Subcutaneous adipose tissue (tissue), 4 donors: Measurements from ENCODE around the gene BCL7A. TPM values are rescaled to one million over a fixed set of nuclear protein-coding genes. Genes with fewer than 3 reads are reported as not detected.

Experiments
- total RNA-seq, 4 donors: library from RNA; depleted of rRNA; stranded (reverse); fragments of >200 nt; gene quantifications; one replicate each; pipeline ENCODE4 v1.1.0, GENCODE V29; 2016
- TF ChIP-seq, protein P1 (sequence below): fragments of 450-650 bp; IDR thresholded peaks from one replicate; pipeline ENCODE4 v1.5.1; 2016; ENCODE audit warnings: low read depth, mild to moderate bottlenecking, control low read depth, antibody characterized with exemption, moderate library complexity

Gene BCL7A
- total RNA-seq, 4 donors from 2014 or later, result 2.1 to 7.3 (median 3.7) TPM

DNA sequence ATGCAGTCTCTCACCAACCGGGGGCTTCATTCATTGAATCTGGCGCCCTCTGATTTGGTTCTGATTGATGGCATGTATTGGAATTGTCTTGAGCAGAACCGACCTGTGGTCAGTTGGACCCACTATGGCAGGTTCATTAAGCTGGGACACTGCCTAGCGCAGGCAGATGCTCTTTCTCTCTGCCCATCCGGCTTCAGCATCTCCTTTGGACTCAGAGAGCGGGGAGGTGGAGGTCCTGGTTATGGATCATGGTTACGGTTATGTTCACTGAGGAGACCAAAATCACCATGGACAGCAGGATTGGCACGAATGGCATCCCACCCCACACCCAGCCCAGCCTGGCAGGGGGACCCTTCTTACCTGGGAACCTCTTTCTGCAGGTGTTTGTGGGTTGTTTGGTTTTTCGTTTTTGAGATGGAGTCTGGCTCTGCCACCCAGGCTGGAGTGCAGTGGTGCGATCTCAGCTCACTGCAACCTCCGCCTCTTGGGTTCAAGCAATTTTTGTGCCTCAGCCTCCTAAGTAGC is 16.4 kb upstream of the BCL7A start:
- TF ChIP-seq, protein P1, sequence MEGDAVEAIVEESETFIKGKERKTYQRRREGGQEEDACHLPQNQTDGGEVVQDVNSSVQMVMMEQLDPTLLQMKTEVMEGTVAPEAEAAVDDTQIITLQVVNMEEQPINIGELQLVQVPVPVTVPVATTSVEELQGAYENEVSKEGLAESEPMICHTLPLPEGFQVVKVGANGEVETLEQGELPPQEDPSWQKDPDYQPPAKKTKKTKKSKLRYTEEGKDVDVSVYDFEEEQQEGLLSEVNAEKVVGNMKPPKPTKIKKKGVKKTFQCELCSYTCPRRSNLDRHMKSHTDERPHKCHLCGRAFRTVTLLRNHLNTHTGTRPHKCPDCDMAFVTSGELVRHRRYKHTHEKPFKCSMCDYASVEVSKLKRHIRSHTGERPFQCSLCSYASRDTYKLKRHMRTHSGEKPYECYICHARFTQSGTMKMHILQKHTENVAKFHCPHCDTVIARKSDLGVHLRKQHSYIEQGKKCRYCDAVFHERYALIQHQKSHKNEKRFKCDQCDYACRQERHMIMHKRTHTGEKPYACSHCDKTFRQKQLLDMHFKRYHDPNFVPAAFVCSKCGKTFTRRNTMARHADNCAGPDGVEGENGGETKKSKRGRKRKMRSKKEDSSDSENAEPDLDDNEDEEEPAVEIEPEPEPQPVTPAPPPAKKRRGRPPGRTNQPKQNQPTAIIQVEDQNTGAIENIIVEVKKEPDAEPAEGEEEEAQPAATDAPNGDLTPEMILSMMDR, result no peak

DNA sequence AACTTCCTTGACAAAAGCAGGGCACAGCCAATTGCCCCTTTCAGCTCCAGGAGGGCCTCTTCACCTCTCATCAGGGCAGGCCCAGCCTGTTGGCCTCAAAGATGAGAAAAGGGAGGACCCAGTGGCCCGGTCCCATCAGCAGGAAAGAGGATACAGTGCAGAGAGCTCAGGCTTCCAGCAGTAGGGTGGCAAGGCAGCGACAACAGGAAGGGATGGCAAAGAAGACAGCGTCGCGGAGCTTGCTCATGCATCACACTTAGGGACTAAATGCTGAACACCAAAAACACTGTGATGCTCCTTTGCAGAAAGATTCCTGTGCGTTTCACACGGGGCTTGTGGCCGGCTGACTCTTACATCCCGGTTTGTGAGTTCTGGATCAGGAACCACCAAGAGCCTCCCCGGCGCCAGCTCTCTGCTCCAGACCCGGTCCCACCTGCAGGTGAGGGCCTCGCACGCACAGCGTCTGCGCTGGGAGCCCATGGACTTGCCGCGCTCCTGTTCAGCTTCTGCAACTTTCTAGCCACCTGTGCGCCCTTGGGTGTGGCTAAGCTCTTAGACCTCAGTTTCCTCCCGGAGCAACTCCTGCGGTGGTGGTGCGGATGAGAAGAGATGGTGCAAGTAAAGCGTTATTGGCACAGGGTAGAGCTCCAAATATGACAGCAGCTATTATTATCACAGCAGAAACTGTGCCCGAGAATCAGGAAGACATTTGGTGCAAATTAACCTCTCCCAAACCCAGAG is 15.3 kb upstream of the BCL7A start:
- TF ChIP-seq, protein P1, result no peak

DNA sequence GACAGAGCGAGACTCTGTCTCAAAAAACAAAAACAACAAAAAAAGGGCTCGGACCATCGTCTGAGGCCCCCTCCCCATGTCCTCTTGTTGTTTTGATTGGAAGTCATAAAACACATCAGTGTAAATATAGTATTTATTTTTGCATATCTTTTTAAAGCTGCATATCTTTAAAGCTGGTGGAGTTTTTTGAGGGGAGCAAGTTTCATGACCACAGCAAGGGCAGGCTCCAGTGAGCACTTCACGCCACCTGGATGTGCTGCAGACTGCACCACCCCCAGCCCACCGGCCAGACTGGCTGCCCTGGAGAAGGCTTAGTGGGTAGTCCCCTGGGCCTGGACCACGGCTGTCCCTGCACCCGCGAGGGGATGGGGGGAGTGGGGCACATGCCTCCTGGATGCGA is 11.9 kb upstream of the BCL7A start:
- TF ChIP-seq, protein P1, result no peak

DNA sequence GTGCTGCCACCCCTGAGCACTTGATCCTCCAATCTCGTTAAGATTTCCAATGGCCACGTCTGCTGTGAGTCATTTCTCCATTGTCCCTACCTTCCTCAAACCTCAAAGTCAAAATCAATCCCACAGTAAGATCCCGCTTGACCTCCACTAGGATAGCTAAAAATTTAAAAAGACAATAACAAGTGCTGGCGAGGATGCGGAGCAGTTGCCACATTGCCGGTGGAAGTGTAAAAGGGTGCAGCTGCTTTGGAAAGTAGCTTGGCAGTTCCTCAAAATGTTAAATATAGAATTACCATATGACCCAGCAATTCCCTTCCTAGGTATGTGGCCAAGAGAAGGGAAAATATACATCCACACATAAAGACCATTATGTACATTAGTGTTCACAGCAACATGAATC is 9.5 kb upstream of the BCL7A start:
- TF ChIP-seq, protein P1, result no peak

DNA sequence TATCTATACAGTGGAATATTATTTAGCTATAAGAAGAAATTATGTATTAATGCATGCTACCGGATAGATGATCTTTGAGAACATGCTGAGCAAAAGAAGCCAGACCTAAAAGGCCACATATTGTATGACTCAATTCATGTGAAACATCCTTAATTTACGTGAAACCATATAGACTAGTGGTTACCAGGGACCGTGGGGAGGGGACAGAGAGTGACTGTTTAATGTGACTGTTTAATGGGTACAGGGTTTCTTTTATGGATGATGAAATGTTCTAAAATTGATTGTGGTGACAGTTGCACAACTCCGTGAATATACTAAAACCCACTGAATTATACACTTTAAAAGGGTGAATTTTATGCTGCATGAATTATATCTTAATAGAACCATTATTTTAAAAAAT is 8.5 kb upstream of the BCL7A start:
- TF ChIP-seq, protein P1, result no peak

DNA sequence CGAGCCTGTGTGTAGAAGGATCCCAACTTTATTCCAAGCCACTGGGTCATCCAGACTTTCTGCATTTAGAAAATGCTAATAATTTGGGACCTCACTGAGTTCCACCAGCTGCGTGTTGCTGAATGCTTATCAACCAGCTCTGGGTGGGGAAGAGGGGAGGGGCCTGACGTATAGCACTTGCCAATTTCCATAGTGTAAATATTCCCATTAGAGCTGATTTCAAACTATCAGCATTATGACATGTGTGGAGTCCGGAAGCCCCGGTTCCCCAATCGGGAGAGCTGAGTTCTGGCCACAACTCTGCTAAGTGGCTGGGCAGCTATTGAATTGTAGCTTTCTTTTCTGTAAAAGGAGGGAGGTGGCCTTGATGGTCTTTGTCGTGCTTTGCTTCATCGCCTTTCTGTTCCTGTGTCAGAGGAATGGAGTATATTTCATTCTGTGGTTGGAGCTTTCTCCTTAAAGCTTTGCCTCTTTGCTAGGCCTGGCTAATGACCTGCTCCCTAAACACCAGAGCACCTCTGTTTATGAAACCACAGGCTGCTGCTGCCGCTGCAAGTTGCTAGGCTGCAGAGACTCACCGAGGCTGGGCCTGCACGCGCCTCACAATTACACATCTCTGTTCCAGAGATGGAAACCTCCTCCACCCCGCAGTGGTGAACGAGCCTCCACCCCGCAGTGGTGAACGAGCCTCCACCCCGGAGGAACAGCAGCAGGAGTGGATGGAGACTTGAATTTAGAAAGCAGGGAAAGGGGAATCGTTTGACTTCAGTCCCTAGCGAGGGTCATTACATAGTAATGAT is 7.7 kb upstream of the BCL7A start:
- TF ChIP-seq, protein P1, result no peak

DNA sequence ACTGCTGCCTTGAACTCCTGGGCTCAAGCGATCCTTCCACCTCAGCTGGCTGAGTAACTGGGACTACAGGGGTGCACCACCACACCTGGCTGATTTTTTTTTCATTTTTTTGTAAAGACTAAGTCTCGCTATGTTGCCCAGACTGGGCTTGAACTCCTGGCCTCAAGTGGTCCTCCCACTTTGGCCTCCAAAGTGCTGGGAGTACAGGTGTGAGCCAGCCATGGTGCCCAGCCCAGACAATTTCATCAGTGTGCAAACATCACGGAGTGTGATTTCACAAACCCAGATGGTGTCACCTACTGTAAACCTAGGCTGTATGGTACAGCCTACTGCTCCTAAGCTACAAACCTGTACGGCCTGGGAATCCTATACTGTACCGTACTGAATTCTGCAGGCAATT is 6.9 kb upstream of the BCL7A start:
- TF ChIP-seq, protein P1, result no peak
